Measurements from ENCODE around the gene C2orf68. TPM values are rescaled to one million over a fixed set of nuclear protein-coding genes. Genes with fewer than 3 reads are reported as not detected.
"Not testable (repeated sequence)": the region's sequence is repeated elsewhere in the genome, so short reads cannot be mapped to it uniquely, and the experiment has no call there.

The C2orf68 gene
- 10 to 100 TPM; 12.3 to 21.0 (median 19.8) TPM for total RNA-seq

- peak; percentile 84 for ATAC-seq
- TF ChIP-seq POLR2AphosphoS5 (IDR thresholded peaks at IDR 0.05) (peak; percentile 75), CTCF (IDR thresholded peaks at IDR 0.05) (peak in 1 of 4 experiments; percentile 19), POLR2A (IDR thresholded peaks at IDR 0.05) (peak; percentile 71 to 74), EP300 (IDR thresholded peaks at IDR 0.05) (no peak)
- H3K9me3 ChIP-seq = no peaks in the 10 kb centered on the region
- H3K27me3 ChIP-seq = no peaks in the 10 kb centered on the region
- peaks cover 0 to 60% (median 8%) of the 10 kb centered on the region in 3 donors for H3K4me1 ChIP-seq
- peak within 1 kb of the TSS; percentile 48 to 88 (median 85) for H3K27ac ChIP-seq
- peaks cover 0 to 25% of the 10 kb centered on the region in 2 donors for H3K36me3 ChIP-seq
- 4% methylated on average over 35 of the region's 73 CpGs; no CpG with 5 or more reads in 1 of the 2 donors for WGBS, 2 donors (ENCODE audit: low coverage in 1 of 2)
- H3K4me3 ChIP-seq = peak within 1 kb of the TSS; percentile 74 to 90
Measured at GRCh38 chr2:85611705-85612587, at the start of gene C2orf68. Gene C2orf68 (minus strand): TSS chr2:85612066. CDS start chr2:85611984, 82 bp downstream.

- Histone ChIP-seq H3K27me3 (no peaks in the 10 kb centered on the region), H3K4me1 (peaks cover 0 to 27% (median 6%) of the 10 kb centered on the region in 3 donors), H3K9me3 (no peaks in the 10 kb centered on the region), H3K36me3 (peaks cover 0 to 32% of the 10 kb centered on the region in 2 donors), H3K4me3 (no peak overlapping the region), H3K27ac (peak overlapping the region in 3 of 4 donors; percentile 55 to 71 (median 62))
- ATAC-seq = no peak
- TF ChIP-seq EP300 (IDR thresholded peaks at IDR 0.05) (no peak), CTCF (IDR thresholded peaks at IDR 0.05) (no peak), POLR2A (IDR thresholded peaks at IDR 0.05) (no peak), POLR2AphosphoS5 (IDR thresholded peaks at IDR 0.05) (no peak)
- 67% methylated on average over 3 of the region's 14 CpGs; no CpG with 5 or more reads in 1 of the 2 donors for WGBS, 2 donors (ENCODE audit: low coverage in 1 of 2)
Measured at GRCh38 chr2:85661139-85661858, 49.4 kb upstream of the C2orf68 start.

GRCh38 chr2:85660725-85661124 lies 48.9 kb upstream of the C2orf68 start:
- peaks cover 0 to 27% (median 6%) of the 10 kb centered on the region in 3 donors for H3K4me1 ChIP-seq
- H3K27ac ChIP-seq = peak overlapping the region in 3 of 4 donors; percentile 55 to 71 (median 62)
- no peak for ATAC-seq

GRCh38 chr2:85660301-85660700 lies 48.4 kb upstream of the C2orf68 start:
- H3K27ac ChIP-seq, H3K9me3 ChIP-seq, H3K27me3 ChIP-seq, H3K4me3 ChIP-seq, ATAC-seq: not testable (repeated sequence)
- H3K36me3 ChIP-seq = peaks cover 0 to 37% of the 10 kb centered on the region in 2 donors
- WGBS, 2 donors (ENCODE audit: low coverage in 1 of 2) = 100% methylated on average over 4 of the region's 11 CpGs; no CpG with 5 or more reads in 1 of the 2 donors
- H3K4me1 ChIP-seq = peaks cover 0 to 27% (median 6%) of the 10 kb centered on the region in 3 donors

More at GRCh38 chr2:85660725-85661124, 48.9 kb upstream of the C2orf68 start:
- TF ChIP-seq EP300 (IDR thresholded peaks at IDR 0.05) = no peak
- TF ChIP-seq POLR2A (IDR thresholded peaks at IDR 0.05) = no peak
- no peak for TF ChIP-seq POLR2AphosphoS5 (IDR thresholded peaks at IDR 0.05)
- no peak for TF ChIP-seq CTCF (IDR thresholded peaks at IDR 0.05)
- 92 to 100% methylated on average over 2 to 5 of the region's 7 CpGs for WGBS, 2 donors (ENCODE audit: low coverage in 1 of 2)
- peaks cover 0 to 37% of the 10 kb centered on the region in 2 donors for H3K36me3 ChIP-seq
- H3K4me3 ChIP-seq = no peak overlapping the region
- no peaks in the 10 kb centered on the region for H3K9me3 ChIP-seq
- H3K27me3 ChIP-seq = no peaks in the 10 kb centered on the region

GRCh38 chr2:85659324-85659981 lies 47.6 kb upstream of the C2orf68 start:
- Histone ChIP-seq H3K27ac (no peak overlapping the region), H3K4me3 (no peak overlapping the region), H3K27me3 (no peaks in the 10 kb centered on the region), H3K36me3 (peaks cover 0 to 44% of the 10 kb centered on the region in 2 donors), H3K9me3 (no peaks in the 10 kb centered on the region), H3K4me1 (peaks cover 0 to 27% (median 6%) of the 10 kb centered on the region in 3 donors)
- no peak for ATAC-seq
- WGBS, 2 donors (ENCODE audit: low coverage in 1 of 2) = 67 to 77% methylated on average over 1 to 4 of the region's 13 CpGs
- no peak for TF ChIP-seq POLR2A (IDR thresholded peaks at IDR 0.05)
- TF ChIP-seq POLR2AphosphoS5 (IDR thresholded peaks at IDR 0.05) = no peak
- TF ChIP-seq EP300 (IDR thresholded peaks at IDR 0.05) = no peak
- TF ChIP-seq CTCF (IDR thresholded peaks at IDR 0.05) = no peak

- not testable (repeated sequence) for H3K4me3 ChIP-seq, H3K27ac ChIP-seq, H3K27me3 ChIP-seq, H3K9me3 ChIP-seq, ATAC-seq
- H3K36me3 ChIP-seq = peaks cover 0 to 59% of the 10 kb centered on the region in 2 donors
- peaks cover 0 to 16% (median 0%) of the 10 kb centered on the region in 3 donors for H3K4me1 ChIP-seq
- WGBS, 2 donors (ENCODE audit: low coverage in 1 of 2) = 92% methylated on average over 4 of the region's 4 CpGs; no CpG with 5 or more reads in 1 of the 2 donors
Measured at GRCh38 chr2:85657399-85657798, 45.5 kb upstream of the C2orf68 start.

Measured in gastroesophageal sphincter (tissue), 4 donors.